GF-D8 (cell line): ENCODE measurements around the gene SPIB.

ENCODE experiments used
- DNase-seq: peaks from one replicate; lab custom pipeline; 2025; lab: John Stamatoyannopoulos, UW

SPIB gene

DNA sequence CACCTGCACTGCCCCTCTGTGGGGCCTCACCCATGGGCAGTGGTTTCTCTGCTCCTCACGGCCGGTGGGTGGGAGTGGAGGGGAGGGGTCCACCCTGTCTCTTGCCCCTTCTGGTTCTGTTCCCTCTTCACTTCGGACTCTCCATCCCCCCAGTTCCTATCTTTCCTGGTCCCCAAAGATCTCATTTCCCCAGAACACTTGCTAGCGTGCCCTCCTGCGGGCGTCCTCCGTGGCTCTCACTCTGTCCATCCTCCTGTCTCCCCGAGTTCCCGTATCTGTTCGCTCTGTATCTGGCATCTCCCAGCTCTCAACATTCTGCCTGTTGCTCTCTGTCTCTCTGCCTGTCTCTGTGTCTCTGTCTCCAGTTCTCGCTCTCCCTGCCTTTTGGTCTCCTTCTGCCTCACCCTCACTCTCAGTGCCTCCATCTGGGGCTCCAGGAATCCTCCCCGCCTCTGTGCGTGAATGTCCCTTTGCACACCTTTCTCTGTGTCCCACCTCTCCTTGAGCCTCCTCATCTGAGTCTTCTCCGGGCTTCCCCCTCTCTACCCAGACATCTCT is 363 bp downstream of the SPIB start:
- DNase-seq = no peak

DNA sequence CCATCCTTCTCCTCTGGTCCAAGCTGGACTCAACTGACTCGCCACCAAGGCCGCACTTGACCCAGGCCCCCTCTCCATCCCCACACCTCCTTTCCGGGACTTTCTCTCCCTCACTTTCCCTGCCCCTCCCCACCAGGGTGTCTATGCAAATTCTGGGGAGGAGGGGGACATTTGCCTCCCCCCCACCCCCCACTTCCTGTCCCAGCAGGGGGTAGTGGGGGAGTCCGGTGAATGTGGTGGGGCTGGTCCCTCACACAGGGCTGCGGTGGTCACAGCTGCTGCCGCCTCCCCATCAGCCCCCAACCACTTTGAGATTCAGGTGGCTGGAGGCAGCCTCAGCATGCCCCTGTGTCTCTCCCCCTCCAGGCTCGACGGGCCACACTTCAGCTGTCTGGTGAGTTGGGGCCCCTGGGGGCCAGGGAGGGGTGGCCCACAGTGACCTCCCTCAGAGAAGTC is 870 bp downstream of the SPIB start:
- no peak for DNase-seq

DNA sequence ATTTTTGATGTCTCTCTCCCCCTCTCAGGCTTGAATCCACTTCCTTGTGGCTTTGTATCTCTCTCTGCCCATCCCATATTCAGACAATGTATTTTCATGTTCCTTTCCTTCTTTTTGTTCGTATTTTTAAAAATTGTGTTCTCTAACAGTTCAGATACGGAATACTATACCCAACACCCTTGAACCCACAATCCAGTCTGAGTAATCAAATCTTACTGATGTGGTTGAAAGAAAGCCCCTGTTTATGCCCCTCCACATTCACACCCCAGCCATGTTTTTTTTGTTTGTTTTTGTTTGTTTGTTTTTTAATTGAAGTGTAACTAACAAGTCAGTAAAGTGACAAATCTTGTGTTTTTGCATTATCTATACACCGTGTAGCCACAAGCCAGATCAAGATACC is 1.4 kb downstream of the SPIB start:
- DNase-seq = no peak

DNA sequence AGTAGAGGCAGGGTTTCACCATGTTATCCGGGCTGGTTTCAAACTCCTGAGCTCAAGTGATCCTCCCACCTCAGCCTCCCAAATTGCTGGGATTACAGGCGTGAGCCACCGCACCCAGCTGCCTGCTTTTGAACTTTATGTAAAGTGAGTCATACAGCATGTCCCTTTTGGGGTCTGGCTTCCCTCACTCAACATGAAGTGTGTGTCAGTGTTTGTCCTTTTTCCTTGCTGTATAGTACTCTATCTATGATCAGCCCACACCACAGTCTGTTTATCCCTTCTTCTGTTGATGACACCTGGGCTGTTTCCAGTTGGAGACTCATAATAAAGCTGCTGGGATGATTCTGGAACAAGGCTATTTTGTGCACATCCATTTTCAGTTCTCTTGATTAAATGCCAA is 2.1 kb downstream of the SPIB start:
- no peak for DNase-seq

GRCh38 chr19:50422397-50423278 is 3.9 kb downstream of the SPIB start:
- no peak for DNase-seq

DNA sequence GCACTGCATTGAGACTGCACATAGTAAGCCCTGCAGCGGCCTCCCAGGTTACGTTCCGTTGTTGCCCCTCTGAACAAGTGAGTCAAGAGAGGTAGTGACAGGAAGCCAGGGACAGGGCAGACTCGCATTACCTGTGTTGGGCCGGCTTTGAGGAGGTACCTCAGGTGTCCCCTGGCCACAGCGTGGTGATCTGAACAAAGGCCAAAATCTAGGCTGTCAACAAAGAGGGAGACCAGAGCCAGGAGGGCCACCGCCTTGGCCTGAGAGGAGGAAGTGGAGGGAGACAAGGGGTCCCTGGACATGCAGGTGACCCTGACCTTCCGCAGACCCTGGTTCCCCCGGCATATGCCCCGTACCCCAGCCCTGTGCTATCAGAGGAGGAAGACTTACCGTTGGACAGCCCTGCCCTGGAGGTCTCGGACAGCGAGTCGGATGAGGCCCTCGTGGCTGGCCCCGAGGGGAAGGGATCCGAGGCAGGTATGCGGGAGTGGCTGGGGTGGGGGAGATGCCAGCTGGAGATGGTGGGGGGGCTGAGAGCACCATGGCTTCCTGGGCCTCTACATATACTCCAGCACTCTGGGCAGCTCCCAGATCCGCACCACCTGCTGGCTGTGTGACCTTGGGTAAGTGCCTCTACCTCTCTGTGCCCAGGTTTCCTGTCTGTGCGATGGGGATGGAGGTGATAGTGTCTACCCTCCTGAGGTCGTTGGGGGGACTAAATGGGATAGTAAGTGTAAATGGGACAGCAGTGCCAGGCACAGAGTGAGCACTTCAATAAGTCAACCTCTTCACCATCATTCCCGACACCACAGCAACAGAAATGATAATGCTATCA is 4.8 kb downstream of the SPIB start:
- DNase-seq = no peak

DNA sequence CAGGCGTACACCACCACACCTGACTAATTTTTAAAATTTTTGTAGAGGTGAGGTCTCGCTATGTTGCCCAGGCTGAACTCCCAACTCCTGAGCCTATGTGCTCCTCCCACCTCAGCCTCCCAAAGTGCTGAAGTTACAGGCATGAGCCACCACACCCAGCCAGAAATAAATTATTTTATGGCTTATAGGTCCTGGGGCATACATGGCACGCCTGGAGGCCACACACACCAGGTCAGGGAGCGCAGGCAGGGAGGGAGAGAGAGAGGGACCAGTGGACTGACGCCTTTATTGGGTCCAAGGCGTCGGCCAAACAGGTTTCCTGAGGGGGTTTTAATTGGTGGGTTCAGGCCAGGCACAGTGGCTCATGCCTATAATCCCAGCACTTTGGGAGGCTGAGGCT is 6.8 kb downstream of the SPIB start:
- no peak for DNase-seq

- DNase-seq = no peak
Measured at GRCh38 chr19:50427318-50427925, 8.7 kb downstream of the SPIB start.

DNA sequence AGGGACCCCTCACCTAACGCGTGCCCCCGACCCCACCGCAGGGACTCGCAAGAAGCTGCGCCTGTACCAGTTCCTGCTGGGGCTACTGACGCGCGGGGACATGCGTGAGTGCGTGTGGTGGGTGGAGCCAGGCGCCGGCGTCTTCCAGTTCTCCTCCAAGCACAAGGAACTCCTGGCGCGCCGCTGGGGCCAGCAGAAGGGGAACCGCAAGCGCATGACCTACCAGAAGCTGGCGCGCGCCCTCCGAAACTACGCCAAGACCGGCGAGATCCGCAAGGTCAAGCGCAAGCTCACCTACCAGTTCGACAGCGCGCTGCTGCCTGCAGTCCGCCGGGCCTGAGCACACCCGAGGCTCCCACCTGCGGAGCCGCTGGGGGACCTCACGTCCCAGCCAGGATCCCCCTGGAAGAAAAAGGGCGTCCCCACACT is 9.3 kb downstream of the SPIB start:
- no peak for DNase-seq

GRCh38 chr19:50428772-50429463 is 10.2 kb downstream of the SPIB start:
- no peak for DNase-seq

DNA sequence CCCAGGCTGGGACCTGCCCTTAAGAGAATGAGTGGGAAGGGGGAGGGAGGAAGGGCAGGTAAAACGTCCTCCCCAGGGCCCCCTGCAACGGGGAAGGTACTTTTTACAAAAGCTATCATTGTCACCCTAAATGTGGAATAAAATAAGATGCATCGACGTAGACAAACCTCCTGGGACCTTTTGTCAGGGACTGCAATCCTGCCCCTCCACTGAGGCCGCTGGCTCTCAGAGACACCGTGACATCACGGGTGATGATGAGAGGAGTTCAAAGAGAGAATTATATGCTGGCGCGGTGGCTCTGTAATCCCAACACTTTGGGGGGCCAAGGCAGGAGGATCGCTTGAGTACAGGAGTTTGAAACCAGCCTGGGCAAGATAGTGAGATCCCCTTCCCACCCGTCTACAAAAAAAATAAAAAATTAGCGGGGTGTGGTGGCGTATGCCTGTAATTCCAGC is 12.2 kb downstream of the SPIB start:
- DNase-seq = no peak

- peak; percentile 45 for DNase-seq
Measured at GRCh38 chr19:50431343-50432220, 12.8 kb downstream of the SPIB start.

GRCh38 chr19:50432221-50433028 is 13.7 kb downstream of the SPIB start, which contains the start of gene MYBPC2:
Gene MYBPC2 (plus strand): TSS chr19:50432892. CDS start chr19:50432954, 62 bp downstream.
- no peak for DNase-seq

DNA sequence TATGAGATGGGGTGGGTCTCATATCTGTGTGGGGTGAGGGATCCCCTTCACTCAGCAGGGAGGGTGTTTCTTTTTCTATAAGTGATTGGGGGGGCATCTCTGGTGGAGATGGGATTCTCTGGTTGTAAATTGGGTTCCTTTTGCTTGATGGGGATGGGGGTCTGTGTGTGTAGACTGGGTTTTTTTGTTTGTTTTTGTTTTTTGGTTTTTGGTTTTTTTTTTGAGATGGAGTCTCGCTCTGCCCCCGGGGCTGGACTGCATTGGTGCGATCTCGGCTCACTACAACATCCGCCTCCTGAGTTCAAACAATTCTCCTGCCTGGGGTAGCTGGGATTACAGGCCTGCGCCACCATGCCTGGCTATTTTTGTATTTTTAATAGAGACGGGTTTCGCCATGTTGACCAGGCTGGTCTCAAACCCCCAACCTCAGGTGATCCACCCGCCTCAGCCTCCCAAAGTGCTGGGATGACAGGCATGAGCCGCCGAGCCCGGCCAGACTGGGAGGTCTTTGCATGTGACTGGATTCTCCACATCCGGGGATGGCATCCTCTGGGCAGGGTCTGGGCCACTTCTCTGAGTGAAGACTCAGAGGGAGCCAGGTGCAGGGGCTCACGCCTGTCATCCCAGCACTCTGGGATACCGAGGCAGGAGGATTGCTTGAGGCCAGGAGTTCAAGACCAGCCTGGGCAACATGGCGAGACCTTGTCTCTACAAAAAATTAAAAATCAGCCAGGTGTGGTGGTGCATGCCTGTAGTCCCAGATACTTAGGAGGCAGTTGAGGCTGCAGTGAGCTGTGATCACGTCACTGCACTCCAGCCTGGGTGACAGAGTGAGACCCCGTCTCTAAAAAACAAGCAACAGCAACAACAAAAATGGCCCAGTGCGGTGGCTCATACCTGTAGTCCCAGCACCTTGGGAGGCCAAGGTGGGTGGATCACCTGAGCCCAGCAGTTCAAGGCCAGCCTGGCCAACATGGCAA is 14.8 kb downstream of the SPIB start:
- DNase-seq = no peak

- DNase-seq = no peak
Measured at GRCh38 chr19:50434525-50434924, 15.8 kb downstream of the SPIB start.

DNA sequence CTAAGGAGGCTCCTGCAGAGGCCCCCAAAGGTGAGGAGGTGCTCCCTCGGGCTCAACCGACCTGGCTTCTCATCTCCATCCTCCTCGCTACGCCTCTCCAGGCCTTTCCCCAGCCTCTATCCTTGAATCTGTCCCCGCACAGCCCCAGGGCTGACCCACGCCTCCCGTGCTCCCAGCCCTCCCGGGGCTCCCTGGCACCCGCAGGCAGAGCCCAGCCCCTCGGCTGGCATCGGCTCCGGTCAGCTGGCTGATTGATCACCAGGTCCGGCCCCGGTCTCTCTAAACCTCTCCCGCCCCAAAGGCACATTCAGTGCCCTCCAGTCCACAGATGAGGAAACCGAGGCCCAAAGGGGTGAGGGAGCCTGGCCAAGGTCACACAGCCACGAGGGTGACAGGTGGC is 16.5 kb downstream of the SPIB start:
- no peak for DNase-seq

GRCh38 chr19:50435627-50436026 is 16.9 kb downstream of the SPIB start:
- no peak for DNase-seq

DNA sequence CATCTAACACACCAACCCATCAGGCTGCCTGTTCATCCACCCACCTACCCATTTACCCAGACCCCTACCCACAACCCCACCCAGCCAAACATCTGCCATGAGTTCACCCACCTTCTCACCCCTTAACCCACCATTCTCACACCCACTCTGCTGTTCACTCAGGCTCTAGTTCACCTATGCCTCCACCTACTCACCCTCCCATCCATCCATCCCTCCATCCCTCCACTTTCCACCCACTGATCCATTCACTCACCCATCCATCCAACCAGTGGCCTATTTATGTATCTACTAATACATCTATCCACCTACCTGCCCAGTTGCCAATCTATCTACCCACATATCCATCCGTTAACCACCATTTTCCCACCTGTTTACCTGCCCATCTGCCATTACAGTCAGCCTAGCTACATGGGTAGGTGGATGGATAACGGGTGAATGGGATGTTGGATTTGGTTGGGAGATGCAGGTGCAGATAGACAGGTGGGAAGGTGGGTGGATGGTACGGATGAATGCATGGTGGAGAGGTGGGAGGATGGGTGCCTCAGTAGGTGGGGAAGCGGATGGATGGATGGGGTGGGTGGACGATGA is 19.2 kb downstream of the SPIB start:
- DNase-seq = no peak
